Neural cell (in vitro differentiated cells): Measurements from ENCODE around the gene TPRG1L. TPM values are rescaled to one million over a fixed set of nuclear protein-coding genes. Genes with fewer than 3 reads are reported as not detected.

Experiments used
- H2AFZ ChIP-seq: fragments of 200-600, 300-800 bp; sonication (generic), shearing (Covaris generic); 2 replicates; pipeline ENCODE4 v1.6.0; 2014; ENCODE audit warnings: low read depth, mild to moderate bottlenecking, antibody characterized with exemption, low read length, moderate library complexity
- H3F3A ChIP-seq: fragments of 200-600 bp; shearing (Covaris generic); 2 replicates; pipeline ENCODE4 v1.6.1; 2016; ENCODE audit warnings: mild to moderate bottlenecking, moderate library complexity, mixed read lengths, antibody characterized with exemption, low read length; ENCODE audit not compliant: insufficient read depth, poor library complexity, severe bottlenecking
- H3K27ac ChIP-seq: fragments of 200-600, 300-800 bp; sonication (generic), shearing (Covaris generic); 2 replicates; pipeline ENCODE4 v1.5.1; 2014; ENCODE audit warnings: mild to moderate bottlenecking, low read length, moderate library complexity
- H3K27me3 ChIP-seq: fragments of 300-800, 200-600 bp; sonication (generic), shearing (Covaris generic); 2 replicates; pipeline ENCODE4 v1.6.0; 2014; ENCODE audit warnings: mild to moderate bottlenecking, low read depth, low read length, moderate library complexity; ENCODE audit not compliant: insufficient read depth
- H3K36me3 ChIP-seq: fragments of 300-800, 200-600 bp; sonication (generic), shearing (Covaris generic); 2 replicates; pipeline ENCODE4 v1.5.1; 2014; ENCODE audit warnings: mild to moderate bottlenecking, antibody characterized with exemption, low read length, moderate library complexity; ENCODE audit not compliant: insufficient read depth
- H3K4me2 ChIP-seq: fragments of 300-800, 200-600 bp; sonication (generic), shearing (Covaris generic); 2 replicates; pipeline ENCODE4 v1.6.0; 2014; ENCODE audit warnings: mild to moderate bottlenecking, low read length
- H3K4me3 ChIP-seq: fragments of 300-800, 200-600 bp; sonication (generic), shearing (Covaris generic); 2 replicates; pipeline ENCODE4 v1.5.1; 2014; ENCODE audit warnings: mild to moderate bottlenecking, low read length, moderate library complexity
- H3K79me2 ChIP-seq: fragments of 200-600 bp; shearing (Covaris generic); replicated peaks from 2 replicates; pipeline ENCODE4 v1.6.0; 2014; ENCODE audit warnings: mild to moderate bottlenecking, low read length, moderate library complexity; ENCODE audit not compliant: insufficient read depth
- H3K9ac ChIP-seq: fragments of 300-800, 200-600 bp; sonication (generic), shearing (Covaris generic); 2 replicates; pipeline ENCODE4 v1.6.1; 2016; ENCODE audit warnings: mild to moderate bottlenecking, low read length, mixed read lengths
- H3K9me2 ChIP-seq: fragments of 200-600 bp; shearing (Covaris generic); 2 replicates; pipeline ENCODE4 v1.6.1; 2016; ENCODE audit warnings: mild to moderate bottlenecking, low read length, mixed read lengths; ENCODE audit not compliant: insufficient read depth
- H3K9me3 ChIP-seq: fragments of 200-600, 300-800 bp; sonication (generic), shearing (Covaris generic); 2 replicates; pipeline ENCODE4 v1.6.1; 2016; ENCODE audit warnings: mild to moderate bottlenecking, mixed run types, low read length, moderate library complexity, mixed read lengths
- H4K20me1 ChIP-seq: fragments of 200-600 bp; shearing (Covaris generic); 2 replicates; pipeline ENCODE4 v1.6.1; 2016; ENCODE audit warnings: mild to moderate bottlenecking, mixed run types; ENCODE audit not compliant: insufficient read depth
- EZH2 ChIP-seq: fragments of 200-600, 300-800 bp; shearing (Covaris generic), sonication (generic); IDR thresholded peaks from 2 replicates; pipeline ENCODE4 v1.6.1; 2014; ENCODE audit warnings: antibody characterized with exemption, low read length, borderline replicate concordance, mild to moderate bottlenecking; ENCODE audit not compliant: insufficient read depth, poor library complexity, severe bottlenecking
- MXI1 ChIP-seq: fragments of 450-650 bp; conservative IDR thresholded peaks from 2 replicates; pipeline ENCODE4 v1.6.1; 2014; ENCODE audit warnings: antibody characterized with exemption, mild to moderate bottlenecking; ENCODE audit not compliant: poor library complexity, severe bottlenecking
- POLR2AphosphoS5 ChIP-seq: IDR thresholded peaks from 2 replicates; pipeline ENCODE4 v1.6.1; 2012
- RAD21 ChIP-seq: fragments of 450-650 bp; conservative IDR thresholded peaks from 2 replicates; pipeline ENCODE4 v1.6.1; 2014; ENCODE audit warnings: antibody characterized with exemption, mild to moderate bottlenecking, moderate library complexity
- SMC3 ChIP-seq: fragments of 450-650 bp; conservative IDR thresholded peaks from 2 replicates; pipeline ENCODE4 v1.6.1; 2014; ENCODE audit warnings: antibody characterized with exemption, mild to moderate bottlenecking, moderate library complexity; ENCODE audit not compliant: poor library complexity
- TAF1 ChIP-seq: IDR thresholded peaks from 2 replicates; pipeline ENCODE4 v1.6.1; 2012; ENCODE audit warnings: low read depth
- polyA plus RNA-seq: library from polyadenylated mRNA; depleted of rRNA; stranded (reverse); fragments of >200 nt; gene quantifications from 2 replicates; pipeline ENCODE4 v1.2.3, GENCODE V29; 2014
- TF ChIP-seq, protein P1 (sequence below): IDR thresholded peaks from 2 replicates; pipeline ENCODE4 v1.6.1; 2012; ENCODE audit warnings: borderline replicate concordance
- TF ChIP-seq, protein P2 (sequence below): fragments of 450-650 bp; IDR thresholded peaks from 2 replicates; pipeline ENCODE4 v1.5.1; 2014; ENCODE audit warnings: antibody characterized with exemption, mild to moderate bottlenecking, moderate library complexity; ENCODE audit not compliant: poor library complexity, severe bottlenecking

The TPRG1L gene
- polyA plus RNA-seq, 1 donor from 2014 or later, result 22.4 TPM

DNA sequence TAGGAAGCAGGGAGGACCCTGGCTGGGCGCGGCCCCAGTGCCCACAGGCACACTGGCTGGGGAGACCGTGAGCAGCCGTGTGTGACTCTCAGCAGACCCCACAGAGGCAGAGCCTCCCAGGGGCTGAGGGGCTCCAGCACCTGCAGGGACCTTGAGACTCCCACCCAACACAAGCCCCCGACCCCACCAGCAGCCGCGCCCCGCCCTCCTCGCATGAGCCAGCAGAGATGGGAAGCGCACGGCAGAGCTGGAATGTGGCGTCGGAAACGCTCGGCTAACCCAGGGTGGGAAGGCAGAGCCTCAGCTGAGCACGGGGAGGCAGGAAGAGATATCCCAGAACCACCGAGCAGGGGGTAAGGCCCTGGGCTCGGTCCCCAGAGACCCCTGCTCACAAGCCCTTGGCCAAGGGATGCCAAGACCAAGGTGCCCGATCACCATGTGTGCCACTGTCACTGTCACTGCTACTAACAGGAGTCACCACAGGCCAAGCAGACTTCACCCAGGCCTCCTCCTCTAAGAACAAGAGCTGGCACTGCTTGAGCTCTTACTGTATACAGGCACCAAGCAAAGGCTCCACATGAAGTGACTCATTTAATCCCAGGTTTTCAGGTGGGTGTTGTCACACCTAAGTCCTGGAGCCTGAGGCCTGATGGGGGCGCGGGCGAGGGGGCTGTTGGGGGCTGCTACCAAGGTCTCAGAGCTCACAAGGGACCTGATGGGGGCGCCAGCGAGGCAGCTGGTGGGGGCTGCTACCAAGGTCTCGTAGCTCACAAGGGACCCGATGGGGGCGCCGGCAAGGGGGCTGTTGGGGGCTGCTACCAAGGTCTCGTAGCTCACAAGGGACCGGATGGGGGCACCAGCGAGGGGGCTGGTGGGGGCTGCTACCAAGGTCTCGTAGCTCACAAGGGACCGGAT lies 33.6 kb upstream of the TPRG1L start:
- H3K9me2 ChIP-seq, result no peaks in the 10 kb centered on the region
- no peak overlapping the region for H3K4me3 ChIP-seq
- H3K4me2 ChIP-seq, result no peak overlapping the region
- no peaks in the 10 kb centered on the region for H3K9me3 ChIP-seq
- H3K79me2 ChIP-seq, result no peaks in the 10 kb centered on the region
- H2AFZ ChIP-seq, result no peak overlapping the region
- H3K9ac ChIP-seq, result no peak overlapping the region
- H3K27ac ChIP-seq, result no peak overlapping the region
- TF ChIP-seq MXI1, result no peak
- no peak for TF ChIP-seq EZH2
- no peaks in the 10 kb centered on the region for H3K27me3 ChIP-seq
- no peaks in the 10 kb centered on the region for H3K36me3 ChIP-seq
- no peaks in the 10 kb centered on the region for H3F3A ChIP-seq
- no peaks in the 10 kb centered on the region for H4K20me1 ChIP-seq

DNA sequence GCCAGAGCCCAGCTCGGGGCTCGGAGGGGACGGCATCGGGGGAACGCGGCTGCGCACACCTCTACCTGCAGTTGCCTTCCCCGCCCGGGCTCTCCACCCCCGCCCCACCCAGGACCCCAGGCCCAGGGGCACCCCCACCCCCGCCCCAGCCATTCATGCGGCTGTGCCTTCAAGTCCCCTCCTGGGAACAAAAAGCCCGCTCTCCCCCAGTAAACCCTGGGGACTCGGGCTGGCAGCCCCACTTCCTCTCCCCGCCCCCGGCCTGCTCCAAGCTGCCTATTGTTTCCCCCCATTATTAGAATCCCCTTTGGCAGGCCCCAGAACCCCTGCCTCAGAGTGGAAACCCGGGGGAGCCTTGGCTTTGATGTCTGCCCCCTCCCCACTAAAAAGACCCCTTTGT lies 31.5 kb upstream of the TPRG1L start:
- H3K27ac ChIP-seq, result no peak overlapping the region
- H4K20me1 ChIP-seq, result no peaks in the 10 kb centered on the region
- H3K9me2 ChIP-seq, result no peaks in the 10 kb centered on the region
- H3K4me3 ChIP-seq, result no peak overlapping the region
- H3K27me3 ChIP-seq, result no peaks in the 10 kb centered on the region
- TF ChIP-seq MXI1 (no peak), SMC3 (no peak), POLR2AphosphoS5 (no peak), TAF1 (no peak)
- TF ChIP-seq, protein P1, sequence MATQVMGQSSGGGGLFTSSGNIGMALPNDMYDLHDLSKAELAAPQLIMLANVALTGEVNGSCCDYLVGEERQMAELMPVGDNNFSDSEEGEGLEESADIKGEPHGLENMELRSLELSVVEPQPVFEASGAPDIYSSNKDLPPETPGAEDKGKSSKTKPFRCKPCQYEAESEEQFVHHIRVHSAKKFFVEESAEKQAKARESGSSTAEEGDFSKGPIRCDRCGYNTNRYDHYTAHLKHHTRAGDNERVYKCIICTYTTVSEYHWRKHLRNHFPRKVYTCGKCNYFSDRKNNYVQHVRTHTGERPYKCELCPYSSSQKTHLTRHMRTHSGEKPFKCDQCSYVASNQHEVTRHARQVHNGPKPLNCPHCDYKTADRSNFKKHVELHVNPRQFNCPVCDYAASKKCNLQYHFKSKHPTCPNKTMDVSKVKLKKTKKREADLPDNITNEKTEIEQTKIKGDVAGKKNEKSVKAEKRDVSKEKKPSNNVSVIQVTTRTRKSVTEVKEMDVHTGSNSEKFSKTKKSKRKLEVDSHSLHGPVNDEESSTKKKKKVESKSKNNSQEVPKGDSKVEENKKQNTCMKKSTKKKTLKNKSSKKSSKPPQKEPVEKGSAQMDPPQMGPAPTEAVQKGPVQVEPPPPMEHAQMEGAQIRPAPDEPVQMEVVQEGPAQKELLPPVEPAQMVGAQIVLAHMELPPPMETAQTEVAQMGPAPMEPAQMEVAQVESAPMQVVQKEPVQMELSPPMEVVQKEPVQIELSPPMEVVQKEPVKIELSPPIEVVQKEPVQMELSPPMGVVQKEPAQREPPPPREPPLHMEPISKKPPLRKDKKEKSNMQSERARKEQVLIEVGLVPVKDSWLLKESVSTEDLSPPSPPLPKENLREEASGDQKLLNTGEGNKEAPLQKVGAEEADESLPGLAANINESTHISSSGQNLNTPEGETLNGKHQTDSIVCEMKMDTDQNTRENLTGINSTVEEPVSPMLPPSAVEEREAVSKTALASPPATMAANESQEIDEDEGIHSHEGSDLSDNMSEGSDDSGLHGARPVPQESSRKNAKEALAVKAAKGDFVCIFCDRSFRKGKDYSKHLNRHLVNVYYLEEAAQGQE, result no peak
- TF ChIP-seq, protein P2, sequence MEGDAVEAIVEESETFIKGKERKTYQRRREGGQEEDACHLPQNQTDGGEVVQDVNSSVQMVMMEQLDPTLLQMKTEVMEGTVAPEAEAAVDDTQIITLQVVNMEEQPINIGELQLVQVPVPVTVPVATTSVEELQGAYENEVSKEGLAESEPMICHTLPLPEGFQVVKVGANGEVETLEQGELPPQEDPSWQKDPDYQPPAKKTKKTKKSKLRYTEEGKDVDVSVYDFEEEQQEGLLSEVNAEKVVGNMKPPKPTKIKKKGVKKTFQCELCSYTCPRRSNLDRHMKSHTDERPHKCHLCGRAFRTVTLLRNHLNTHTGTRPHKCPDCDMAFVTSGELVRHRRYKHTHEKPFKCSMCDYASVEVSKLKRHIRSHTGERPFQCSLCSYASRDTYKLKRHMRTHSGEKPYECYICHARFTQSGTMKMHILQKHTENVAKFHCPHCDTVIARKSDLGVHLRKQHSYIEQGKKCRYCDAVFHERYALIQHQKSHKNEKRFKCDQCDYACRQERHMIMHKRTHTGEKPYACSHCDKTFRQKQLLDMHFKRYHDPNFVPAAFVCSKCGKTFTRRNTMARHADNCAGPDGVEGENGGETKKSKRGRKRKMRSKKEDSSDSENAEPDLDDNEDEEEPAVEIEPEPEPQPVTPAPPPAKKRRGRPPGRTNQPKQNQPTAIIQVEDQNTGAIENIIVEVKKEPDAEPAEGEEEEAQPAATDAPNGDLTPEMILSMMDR, result no peak
- H3K9ac ChIP-seq, result no peak overlapping the region
- no peak overlapping the region for H3K4me2 ChIP-seq
- no peaks in the 10 kb centered on the region for H3K79me2 ChIP-seq
- no peaks in the 10 kb centered on the region for H3K36me3 ChIP-seq
- H2AFZ ChIP-seq, result no peak overlapping the region
- H3K9me3 ChIP-seq, result no peaks in the 10 kb centered on the region
- H3F3A ChIP-seq, result no peaks in the 10 kb centered on the region

DNA sequence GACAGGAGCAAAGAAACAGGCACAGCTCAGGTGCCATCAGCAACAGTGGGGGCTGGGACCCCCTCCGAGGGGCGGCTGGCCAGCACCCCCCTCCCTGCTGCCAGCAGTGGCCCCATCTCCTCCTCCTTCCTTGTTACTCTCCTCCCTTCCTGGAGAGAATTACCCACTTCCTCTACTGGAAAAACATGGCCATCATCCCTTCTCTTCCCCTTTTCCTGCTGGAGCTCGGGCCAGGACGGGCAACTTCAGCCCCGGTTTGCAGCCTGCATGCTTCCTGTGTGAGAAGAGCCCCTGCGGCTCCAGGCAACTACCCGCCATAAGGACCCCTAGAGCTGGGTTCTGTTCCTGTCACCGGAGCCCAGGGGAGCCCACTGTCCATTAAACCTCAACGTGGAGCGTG lies 31.1 kb upstream of the TPRG1L start:
- Histone ChIP-seq H2AFZ (no peak overlapping the region), H3K4me2 (no peak overlapping the region), H4K20me1 (no peaks in the 10 kb centered on the region), H3K9ac (no peak overlapping the region), H3K9me3 (no peaks in the 10 kb centered on the region), H3K9me2 (no peaks in the 10 kb centered on the region), H3K27ac (no peak overlapping the region), H3K36me3 (no peaks in the 10 kb centered on the region), H3K4me3 (no peak overlapping the region), H3K79me2 (no peaks in the 10 kb centered on the region), H3F3A (no peaks in the 10 kb centered on the region), H3K27me3 (no peaks in the 10 kb centered on the region)
- TF ChIP-seq, protein P2, result no peak
- TF ChIP-seq, protein P1, result no peak
- no peak for TF ChIP-seq RAD21
- TF ChIP-seq EZH2, result no peak
